Breast epithelium (tissue), 4 donors: ENCODE measurements around the gene MACROD2. TPM values are rescaled to one million over a fixed set of nuclear protein-coding genes. Genes with fewer than 3 reads are reported as not detected.

Source experiments
- DNase-seq, 2 donors: peaks; one replicate each; pipeline ENCODE4 v3.0.0-alpha.2; 2019; ENCODE audit warnings: low spot score in 2 of 2
- H3K27ac ChIP-seq, 2 donors: fragments of 200-600 bp; sonication (generic) in 1 of 2; one replicate each; pipeline ENCODE4 v1.5.1; 2016 to 2019; ENCODE audit warnings: mild to moderate bottlenecking in 1 of 2
- H3K27me3 ChIP-seq, 2 donors: fragments of 200-600 bp; sonication (generic) in 1 of 2; one replicate each; pipeline versions ENCODE4 v1.5.1 to v1.6.0; 2017 to 2019; ENCODE audit warnings: control low read depth in 1 of 2, mild to moderate bottlenecking in 1 of 2
- H3K36me3 ChIP-seq: fragments of 200-600 bp; one replicate; pipeline ENCODE4 v1.5.1; 2019
- H3K4me1 ChIP-seq, 2 donors: fragments of 200-600 bp; sonication (generic); one replicate each; pipeline ENCODE4 v1.5.1; 2016 to 2019; ENCODE audit warnings: control low read depth in 1 of 2
- H3K4me3 ChIP-seq, 3 donors: fragments of 200-600 bp; sonication (generic); 1 replicate in 2 of 3; 2 replicates in 1 of 3; pipeline ENCODE4 v1.5.1; 2016 to 2019; ENCODE audit warnings: mild to moderate bottlenecking in 3 of 3, moderate library complexity in 2 of 3
- H3K9me3 ChIP-seq, 2 donors: fragments of 200-600 bp; sonication (generic) in 1 of 2; one replicate each; pipeline ENCODE4 v1.5.1; 2016 to 2019; ENCODE audit warnings: control low read depth in 1 of 2
- POLR2A ChIP-seq: fragments of 450-650 bp; IDR thresholded peaks from one replicate; pipeline ENCODE4 v1.6.1; 2016; ENCODE audit warnings: antibody characterized with exemption, mild to moderate bottlenecking, moderate library complexity
- POLR2AphosphoS5 ChIP-seq, 3 donors: sonication (generic); formaldehyde crosslinking; IDR thresholded peaks; one replicate each; pipeline ENCODE4 v1.6.1; 2017; ENCODE audit warnings: antibody characterized with exemption in 3 of 3
- intact Hi-C: fragments of 100-400 bp; cut with DNase I; formaldehyde crosslinking; loops from one replicate; pipeline ENCODE4 v1.15.1; 2023; ENCODE audit warnings: low total_unique reads
- total RNA-seq, 3 donors: library from RNA; depleted of rRNA; stranded (reverse); fragments of >200 nt; gene quantifications; one replicate each; pipeline ENCODE4 v1.1.0, GENCODE V29; 2016
- TF ChIP-seq, protein P1 (sequence below), 3 donors: fragments of 450-650 bp; IDR thresholded peaks; one replicate each; pipeline ENCODE4 v1.5.1; 2016 to 2017; ENCODE audit warnings: antibody characterized with exemption in 3 of 3, mild to moderate bottlenecking in 3 of 3, moderate library complexity in 3 of 3

Gene MACROD2
- total RNA-seq, 3 donors from 2014 or later = 6.7 to 26.8 (median 8.8) TPM

DNA sequence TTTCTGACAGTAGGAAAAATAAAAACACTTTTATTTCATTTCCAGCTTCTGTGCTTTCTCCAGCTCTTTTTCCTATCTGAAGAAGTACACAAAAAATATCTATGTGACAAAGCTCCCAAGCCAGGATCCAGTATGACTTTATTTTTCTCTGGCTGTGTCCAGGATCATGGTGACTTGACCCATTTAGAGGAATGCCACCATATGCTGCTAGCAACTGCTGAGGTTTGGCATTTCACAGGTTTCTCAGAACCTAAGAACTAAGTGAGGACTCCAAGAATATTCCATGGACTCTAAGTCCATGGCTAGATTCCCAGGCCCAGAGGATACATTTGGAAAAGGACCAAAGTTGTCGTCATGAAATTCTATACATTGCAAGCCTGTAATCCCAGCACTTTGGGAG is 1218.7 kb downstream of the MACROD2 start:
- no peak overlapping the region for H3K27ac ChIP-seq

DNA sequence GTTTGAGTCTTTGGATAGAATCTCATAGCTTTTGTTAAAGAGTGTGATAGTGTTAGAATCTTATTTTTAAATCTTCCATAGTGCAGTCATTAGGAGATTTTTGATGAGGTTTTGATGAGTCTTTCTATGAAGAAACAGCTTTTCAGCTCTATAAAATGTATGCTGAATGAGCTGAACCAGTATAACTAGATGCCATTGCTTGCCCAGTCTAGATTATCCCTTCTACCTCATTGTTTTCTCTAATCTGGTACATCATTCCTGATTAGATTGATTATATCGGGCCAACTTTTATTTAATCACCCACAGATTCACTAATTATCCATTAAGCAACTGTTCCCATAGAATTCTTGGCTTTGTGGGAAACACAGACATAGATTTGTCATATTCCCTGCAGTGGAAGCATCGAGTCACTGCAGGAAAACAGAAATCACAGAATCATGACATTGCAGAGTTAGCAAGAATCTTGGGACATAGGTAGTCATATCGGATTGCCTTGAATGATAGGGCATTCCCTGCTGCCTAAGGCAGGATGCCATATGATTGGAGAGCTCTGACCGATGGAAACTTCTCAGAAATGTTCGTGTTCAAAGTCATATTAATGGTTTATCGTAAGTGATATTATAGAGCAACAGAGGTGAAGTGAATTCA is 1224.8 kb downstream of the MACROD2 start:
- intact Hi-C loops = no loop called here
- Histone ChIP-seq H3K4me1 (no peaks in the 10 kb centered on the region), H3K27ac (no peak overlapping the region), H3K9me3 (no peaks in the 10 kb centered on the region), H3K4me3 (no peak overlapping the region), H3K27me3 (no peaks in the 10 kb centered on the region), H3K36me3 (no peaks in the 10 kb centered on the region)
- TF ChIP-seq POLR2A (no peak), POLR2AphosphoS5 (IDR thresholded peaks at IDR 0.05) (no peak)
- TF ChIP-seq, protein P1, sequence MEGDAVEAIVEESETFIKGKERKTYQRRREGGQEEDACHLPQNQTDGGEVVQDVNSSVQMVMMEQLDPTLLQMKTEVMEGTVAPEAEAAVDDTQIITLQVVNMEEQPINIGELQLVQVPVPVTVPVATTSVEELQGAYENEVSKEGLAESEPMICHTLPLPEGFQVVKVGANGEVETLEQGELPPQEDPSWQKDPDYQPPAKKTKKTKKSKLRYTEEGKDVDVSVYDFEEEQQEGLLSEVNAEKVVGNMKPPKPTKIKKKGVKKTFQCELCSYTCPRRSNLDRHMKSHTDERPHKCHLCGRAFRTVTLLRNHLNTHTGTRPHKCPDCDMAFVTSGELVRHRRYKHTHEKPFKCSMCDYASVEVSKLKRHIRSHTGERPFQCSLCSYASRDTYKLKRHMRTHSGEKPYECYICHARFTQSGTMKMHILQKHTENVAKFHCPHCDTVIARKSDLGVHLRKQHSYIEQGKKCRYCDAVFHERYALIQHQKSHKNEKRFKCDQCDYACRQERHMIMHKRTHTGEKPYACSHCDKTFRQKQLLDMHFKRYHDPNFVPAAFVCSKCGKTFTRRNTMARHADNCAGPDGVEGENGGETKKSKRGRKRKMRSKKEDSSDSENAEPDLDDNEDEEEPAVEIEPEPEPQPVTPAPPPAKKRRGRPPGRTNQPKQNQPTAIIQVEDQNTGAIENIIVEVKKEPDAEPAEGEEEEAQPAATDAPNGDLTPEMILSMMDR (IDR thresholded peaks at IDR 0.05) = no peak
- DNase-seq = no peak

More for the DNA sequence above, 1218.7 kb downstream of the MACROD2 start:
- no peaks in the 10 kb centered on the region for H3K9me3 ChIP-seq
- TF ChIP-seq, protein P1 (IDR thresholded peaks at IDR 0.05) = no peak
- TF ChIP-seq POLR2A (no peak), POLR2AphosphoS5 (IDR thresholded peaks at IDR 0.05) (no peak)
- H3K36me3 ChIP-seq = no peaks in the 10 kb centered on the region
- no peak for DNase-seq
- H3K4me3 ChIP-seq = no peak overlapping the region
- no peaks in the 10 kb centered on the region for H3K4me1 ChIP-seq
- no peaks in the 10 kb centered on the region for H3K27me3 ChIP-seq
- intact Hi-C loops = no loop called here

DNA sequence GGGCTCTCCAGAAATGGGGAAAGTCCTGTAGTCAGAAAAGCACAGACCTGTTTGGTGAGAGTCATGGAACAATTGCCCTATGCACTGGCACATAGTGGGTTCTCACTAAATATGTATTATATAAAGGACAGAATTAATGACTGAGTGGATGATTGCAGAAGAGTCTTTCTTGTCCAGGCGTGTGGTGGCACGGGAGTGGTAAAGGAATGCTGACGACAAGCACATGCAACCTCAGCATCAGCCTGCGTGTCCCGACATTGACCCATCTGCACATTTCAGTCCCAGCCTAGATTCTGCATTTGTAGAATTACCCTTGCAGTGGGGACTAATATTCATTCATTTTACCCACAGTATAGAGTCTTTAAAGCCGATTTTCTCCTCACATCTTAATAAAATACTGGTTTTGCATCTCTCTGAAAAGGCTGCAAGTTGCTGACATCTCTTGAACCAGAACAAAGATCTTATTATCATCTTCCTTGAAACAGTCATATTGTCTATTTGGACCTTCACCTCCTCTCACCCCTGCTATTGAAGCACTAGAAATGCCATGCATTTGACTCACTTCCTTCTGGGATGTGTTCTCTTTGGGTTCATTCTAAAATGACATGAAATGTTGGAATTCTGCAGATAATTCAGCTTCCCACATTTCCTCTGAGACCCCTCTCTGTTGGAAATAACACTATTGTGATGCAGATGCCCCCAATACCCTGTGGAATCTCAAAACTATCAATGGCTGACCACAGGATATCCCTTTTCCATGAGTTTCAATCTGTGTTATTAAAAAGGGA is 1225.7 kb downstream of the MACROD2 start:
- no peak for TF ChIP-seq POLR2A
- Histone ChIP-seq H3K27me3 (no peaks in the 10 kb centered on the region), H3K27ac (no peak overlapping the region), H3K4me1 (no peaks in the 10 kb centered on the region), H3K9me3 (no peaks in the 10 kb centered on the region), H3K36me3 (no peaks in the 10 kb centered on the region), H3K4me3 (no peak overlapping the region)
- DNase-seq = no peak
- intact Hi-C loops = no loop called here

DNA sequence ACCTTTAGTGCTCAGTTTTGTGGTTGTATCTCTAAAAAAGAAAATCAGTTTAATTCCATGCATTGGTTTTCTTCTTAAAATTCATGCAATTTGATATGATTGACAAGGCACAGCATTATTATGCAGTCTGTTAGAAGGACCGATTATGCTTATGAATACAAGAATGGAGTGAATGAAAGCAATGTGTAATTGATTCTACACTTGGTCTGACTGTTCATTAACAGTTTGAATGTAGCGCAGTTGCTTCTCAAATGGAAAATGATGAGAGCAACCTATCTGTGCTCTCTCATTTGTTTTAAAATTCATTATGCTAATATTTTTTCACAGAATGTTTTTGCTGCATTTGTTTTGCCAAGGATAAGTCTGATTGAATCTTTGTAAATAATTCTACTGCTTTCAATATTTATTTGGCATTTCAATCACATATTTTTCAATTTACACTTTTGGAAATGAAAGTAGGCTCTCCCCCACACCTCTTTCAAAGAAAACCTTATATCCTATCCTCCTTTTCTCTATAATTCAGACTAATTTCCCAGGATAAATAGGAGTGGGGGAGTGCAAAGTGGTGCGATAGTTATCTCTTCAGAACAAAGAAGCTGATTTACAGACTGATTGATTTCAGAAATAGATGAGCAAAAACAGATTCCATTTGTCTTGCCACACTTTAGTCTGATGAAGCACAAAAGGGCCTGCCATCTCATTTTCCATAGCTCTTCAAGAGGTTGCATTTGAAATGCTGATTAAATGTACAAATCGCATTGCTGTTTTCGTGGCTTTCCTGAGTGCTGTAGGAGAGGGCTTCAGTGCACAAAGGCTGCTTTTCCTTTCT is 1227.4 kb downstream of the MACROD2 start:
- H3K36me3 ChIP-seq = no peaks in the 10 kb centered on the region
- H3K27ac ChIP-seq = no peak overlapping the region
- no peaks in the 10 kb centered on the region for H3K27me3 ChIP-seq
- TF ChIP-seq, protein P1 (IDR thresholded peaks at IDR 0.05) = no peak
- TF ChIP-seq POLR2AphosphoS5 (IDR thresholded peaks at IDR 0.05) (no peak), POLR2A (no peak)
- intact Hi-C loops = no loop called here
- DNase-seq = no peak
- no peak overlapping the region for H3K4me3 ChIP-seq
- no peaks in the 10 kb centered on the region for H3K9me3 ChIP-seq
- no peaks in the 10 kb centered on the region for H3K4me1 ChIP-seq

DNA sequence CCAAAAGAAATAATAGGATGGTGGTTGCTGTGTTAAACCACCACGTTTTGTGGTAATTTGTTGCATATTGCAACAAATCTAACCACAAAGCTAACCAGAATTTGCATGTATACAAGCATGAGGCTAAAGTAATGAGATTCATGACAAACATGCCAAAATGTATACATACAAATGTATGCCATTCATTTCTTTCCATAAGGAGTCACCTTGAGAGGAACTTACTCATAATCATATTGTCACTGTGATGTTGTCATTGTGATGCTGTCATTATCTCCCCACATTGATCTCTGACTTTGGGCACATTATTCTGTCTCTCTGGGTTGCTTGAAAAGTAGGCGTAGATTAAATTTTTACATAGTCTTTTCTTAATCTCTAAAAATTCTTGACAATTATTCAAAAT is 1228.9 kb downstream of the MACROD2 start:
- DNase-seq = no peak
- Histone ChIP-seq H3K27me3 (no peaks in the 10 kb centered on the region), H3K4me1 (no peaks in the 10 kb centered on the region), H3K9me3 (peaks cover 0 to 3% of the 10 kb centered on the region in 2 donors), H3K36me3 (no peaks in the 10 kb centered on the region), H3K4me3 (no peak overlapping the region), H3K27ac (no peak overlapping the region)
- intact Hi-C loops = no loop called here
- no peak for TF ChIP-seq POLR2AphosphoS5 (IDR thresholded peaks at IDR 0.05)
- TF ChIP-seq POLR2A = no peak
- TF ChIP-seq, protein P1 (IDR thresholded peaks at IDR 0.05) = no peak
